ENCODE measurements around the gene PDIA5.

DNA sequence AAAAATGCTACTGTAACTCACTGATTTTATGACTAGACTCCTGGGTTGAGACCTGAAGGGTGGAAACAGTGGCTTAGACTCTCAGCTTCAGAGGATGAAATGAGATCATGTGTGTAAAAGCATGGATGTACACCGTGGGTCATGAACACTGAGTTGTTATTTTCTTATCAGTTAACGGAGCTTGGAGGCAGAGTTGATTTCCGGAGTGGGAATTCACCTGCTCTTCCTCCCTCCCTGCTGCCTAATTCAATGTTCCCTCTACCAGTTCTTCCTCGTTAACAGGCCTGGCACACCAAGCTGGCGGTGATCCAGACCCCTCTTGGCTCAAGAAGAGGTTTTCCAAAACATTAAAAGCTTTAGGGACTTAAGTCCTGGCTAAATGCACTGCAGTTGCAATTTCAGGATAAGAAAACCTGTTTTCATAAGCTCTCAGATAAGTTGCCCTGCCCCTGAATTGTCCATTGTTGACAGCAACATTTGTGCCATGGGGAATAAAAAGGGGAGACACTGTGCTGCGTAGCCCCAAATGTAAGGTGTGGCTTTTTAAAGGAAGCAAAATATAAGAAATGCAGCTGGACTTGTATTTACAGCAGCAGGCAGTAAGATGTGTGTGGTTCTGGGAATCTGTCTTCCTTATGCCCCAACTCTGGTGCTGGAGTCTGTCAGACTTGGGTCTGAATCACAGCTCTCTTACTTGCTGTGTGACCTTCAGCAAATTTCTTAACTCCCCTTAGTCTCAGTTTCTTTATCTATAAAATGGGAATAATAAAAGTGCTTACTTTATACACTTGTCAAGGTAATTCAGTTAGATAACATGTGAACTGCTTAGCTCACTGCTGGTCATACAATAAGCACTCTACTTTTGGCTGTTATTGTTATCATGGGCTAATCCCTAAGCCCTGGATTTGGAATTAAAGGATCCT is 9.9 kb downstream of the PDIA5 start:
- TF ChIP-seq, protein P1, sequence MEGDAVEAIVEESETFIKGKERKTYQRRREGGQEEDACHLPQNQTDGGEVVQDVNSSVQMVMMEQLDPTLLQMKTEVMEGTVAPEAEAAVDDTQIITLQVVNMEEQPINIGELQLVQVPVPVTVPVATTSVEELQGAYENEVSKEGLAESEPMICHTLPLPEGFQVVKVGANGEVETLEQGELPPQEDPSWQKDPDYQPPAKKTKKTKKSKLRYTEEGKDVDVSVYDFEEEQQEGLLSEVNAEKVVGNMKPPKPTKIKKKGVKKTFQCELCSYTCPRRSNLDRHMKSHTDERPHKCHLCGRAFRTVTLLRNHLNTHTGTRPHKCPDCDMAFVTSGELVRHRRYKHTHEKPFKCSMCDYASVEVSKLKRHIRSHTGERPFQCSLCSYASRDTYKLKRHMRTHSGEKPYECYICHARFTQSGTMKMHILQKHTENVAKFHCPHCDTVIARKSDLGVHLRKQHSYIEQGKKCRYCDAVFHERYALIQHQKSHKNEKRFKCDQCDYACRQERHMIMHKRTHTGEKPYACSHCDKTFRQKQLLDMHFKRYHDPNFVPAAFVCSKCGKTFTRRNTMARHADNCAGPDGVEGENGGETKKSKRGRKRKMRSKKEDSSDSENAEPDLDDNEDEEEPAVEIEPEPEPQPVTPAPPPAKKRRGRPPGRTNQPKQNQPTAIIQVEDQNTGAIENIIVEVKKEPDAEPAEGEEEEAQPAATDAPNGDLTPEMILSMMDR (IDR thresholded peaks at IDR 0.05), result no peak
- TF ChIP-seq POLR2A (IDR thresholded peaks at IDR 0.05), result no peak
